UCSD-AML1 (cell line): ENCODE measurements around the gene NUFIP2.
A peak's percentile ranks its signal among the peaks of the same experiment; 100 is the strongest.
"Not testable (repeated sequence)": the region's sequence is repeated elsewhere in the genome, so short reads cannot be mapped to it uniquely, and the experiment has no call there.

Experiments
- DNase-seq: peaks from one replicate; lab custom pipeline; 2025; ENCODE audit not compliant: unreplicated experiment; lab: John Stamatoyannopoulos, UW

Gene NUFIP2

DNA sequence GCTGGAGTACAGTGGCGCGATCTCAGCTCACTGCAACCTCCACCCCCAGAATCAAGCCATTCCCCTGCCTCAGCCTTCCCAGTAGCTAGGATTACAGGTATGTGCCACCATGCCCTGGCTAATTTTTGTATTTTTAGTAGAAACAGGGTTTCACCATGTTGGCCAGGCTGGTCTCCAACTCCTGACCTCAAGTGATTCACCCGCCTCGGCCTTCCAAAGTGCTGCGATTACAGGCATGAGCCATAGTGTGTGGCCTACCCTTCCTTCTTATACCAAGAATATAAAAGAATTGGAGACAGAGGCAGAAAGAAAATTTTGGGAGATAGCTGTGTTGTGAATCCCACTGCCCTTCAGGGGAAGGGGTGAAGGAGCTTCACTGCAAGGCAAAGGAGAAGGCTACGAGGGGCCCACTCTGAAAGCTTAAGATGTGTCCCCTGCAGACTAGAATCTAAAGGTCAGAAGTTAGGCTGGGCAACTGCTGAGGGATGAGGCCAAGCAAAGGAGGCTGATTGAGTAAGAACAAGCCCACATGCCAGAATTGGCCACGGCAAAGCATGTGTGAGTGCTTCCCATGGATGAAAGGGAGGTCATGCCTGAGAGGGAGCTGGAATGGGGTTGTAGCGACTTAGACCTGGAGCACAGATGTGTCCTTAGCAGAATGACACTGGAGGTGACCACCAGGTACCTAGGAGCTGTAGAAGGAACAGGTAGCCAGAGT lies 55.7 kb downstream of the NUFIP2 start:
- DNase-seq = no peak

DNA sequence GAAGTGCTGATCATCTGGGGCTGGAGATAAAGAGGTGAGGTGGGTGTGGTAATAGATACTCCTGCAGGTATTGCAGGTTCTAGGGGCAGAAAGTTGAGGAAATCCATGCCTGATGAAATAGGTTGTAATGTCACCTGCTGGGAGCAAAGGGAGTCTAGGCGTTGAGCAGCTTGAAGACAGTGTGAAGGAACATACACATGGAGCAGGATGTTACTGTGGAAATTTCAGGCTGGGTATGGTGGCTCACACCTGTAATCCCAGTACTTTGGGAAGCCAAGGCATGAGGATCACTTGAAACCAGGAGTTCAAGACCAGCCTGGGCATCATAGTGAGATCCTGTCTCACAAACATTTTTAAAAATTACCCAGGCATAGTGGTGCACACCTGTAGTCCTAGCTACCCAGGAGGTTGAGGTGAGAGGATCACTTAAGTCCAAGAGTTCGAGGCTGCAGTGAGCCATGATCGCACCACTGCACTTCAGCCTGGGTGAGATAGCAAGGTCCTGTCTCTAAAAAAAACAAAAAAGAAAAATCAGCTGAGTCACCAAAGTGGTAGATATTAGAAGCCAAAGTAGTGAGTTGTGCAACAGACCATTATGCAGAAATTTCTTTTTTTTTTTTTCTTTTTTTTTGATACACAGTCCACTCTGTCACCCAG lies 56.3 kb downstream of the NUFIP2 start:
- no peak for DNase-seq

DNA sequence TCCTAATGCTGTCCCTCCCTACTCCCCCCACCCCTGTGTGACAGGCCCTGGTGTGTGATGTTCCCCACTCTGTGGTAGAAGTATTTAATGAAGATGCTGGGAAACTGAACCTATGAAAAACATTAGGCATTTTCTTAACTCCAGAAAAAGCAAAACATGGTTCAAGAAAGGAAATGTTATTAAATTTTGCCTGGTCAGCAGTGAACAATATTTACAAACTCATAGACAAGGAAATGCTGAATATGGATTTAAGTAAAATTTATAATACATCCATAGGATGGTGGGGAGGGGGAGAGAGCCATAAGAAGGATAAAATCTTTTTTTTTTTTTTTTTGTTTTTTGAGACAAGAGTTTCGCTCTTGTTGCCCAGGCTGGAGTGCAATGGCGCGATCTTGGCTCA lies 58.0 kb downstream of the NUFIP2 start:
- no peak for DNase-seq

DNA sequence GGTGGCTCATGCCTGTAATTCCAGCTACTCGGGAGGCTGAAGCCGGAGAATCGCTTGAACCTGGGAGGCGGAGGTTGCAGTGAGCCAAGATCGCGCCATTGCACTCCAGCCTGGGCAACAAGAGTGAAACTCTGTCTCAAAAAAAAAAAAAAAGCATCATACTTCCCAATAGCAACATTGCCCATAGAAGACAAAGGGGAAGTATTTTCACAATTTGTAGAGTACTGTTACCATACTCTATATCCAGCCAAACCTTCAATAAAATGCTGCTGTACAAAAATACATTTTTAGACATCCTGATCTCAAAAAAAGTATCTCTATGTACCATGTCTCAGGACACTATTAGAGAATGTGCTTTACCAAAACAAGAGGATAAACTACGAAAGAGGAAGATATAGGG lies 59.0 kb downstream of the NUFIP2 start:
- not testable (repeated sequence) for DNase-seq

DNA sequence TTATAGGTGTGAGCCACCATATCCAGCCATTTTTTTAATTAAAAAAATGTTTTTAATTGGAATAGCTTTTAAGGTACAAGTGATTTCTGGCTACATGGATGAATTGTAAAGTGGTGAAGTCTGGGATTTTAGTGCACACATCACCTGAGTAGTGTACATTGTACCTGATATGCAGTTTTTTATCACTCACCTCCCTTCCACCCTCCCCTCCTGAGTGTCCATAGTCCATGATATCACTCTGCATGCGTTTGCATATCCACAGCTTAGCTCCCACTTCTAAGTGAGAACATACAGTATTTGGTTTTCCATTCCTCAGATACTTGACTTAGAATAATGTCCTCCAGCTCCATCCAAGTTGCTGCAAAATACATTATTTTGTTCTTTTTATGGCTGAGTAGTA lies 60.6 kb downstream of the NUFIP2 start:
- no peak for DNase-seq

DNA sequence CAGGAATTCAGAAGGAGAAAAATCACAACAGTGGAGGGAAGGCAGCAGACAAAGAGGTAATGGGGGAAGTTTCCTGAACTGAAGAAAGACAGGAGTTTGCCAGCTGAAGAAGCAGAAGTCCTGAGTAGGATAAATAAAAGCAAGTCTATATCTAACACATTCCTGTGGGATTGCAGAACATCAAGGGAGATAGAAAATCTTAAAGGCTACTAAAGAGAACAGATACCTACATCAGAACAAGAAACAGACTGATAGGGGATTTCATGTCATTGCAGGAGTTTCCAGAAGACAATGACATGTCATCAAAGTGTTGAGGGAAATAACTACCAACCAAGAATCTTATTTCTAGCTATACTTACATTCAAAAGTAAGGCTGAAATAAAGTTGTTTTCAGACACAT lies 68.6 kb downstream of the NUFIP2 start:
- no peak for DNase-seq

DNA sequence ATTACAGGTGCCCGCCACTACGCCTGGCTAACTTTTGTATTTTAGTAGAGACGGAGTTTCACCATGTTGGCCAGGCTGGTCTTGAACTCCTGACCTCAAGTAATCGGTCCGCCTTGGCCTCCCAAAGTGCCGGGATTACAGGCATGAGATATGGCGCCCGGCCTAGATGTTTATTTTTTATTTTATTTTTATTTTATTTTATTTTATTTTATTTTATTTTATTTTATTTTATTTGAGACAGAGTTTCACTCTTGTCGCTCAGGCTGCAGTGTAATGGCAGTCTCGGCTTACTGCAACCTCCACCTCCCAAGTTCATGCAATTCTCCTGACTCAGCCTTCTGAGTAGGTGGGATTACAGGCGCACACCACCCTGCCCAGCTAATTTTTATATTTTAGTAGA lies 72.6 kb downstream of the NUFIP2 start:
- DNase-seq = not testable (repeated sequence)

DNA sequence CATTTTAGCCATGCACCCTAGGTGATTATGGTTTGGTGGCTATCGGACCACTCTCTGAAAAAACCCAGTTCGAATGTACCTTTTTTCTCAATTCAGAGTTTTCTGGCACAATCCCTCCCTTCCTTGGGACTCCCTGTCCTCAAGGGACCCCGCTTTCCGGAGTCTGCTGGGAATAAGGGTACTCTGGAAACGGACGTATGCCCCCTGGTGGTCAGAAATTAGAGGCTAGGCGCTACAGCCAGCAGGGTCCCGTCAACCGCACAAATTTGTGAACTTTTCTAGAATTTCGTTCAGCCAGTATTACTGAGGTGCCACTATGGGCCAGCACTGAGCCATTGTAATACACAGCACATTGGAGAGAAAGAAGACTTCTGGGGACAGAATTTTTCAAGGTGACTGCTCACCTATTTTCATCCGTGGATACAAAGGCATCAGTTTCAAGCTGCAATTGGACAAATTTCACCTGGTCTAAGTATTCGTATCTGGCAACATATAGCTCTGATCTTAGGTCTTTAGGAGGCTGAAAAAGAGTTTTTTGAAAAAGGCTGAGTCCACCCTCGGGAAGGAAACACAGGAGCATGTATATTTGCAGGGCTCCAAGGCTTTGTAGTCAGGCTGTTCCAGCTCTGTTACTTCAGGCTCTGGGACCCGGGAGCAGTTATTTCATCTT lies 74.4 kb downstream of the NUFIP2 start:
- peak; percentile 70 for DNase-seq

DNA sequence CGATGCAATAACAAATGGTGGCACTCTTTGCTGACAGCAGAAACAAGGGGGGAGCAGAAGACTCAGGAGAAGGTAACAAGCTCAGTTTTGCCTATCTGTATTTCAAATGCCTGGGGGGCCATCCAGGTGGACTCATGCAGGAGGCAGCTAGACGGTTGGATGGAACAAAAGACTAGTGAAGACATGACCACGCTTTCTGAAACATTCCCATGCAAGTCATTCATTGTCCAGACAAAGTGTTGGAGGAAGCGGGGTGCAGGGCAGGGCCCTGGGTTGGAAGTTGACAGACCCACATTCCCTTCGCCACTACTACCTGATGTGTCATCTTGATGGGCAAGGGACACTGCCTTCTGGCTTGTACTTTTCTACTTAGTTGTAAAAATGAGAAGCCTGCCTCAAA lies 77.1 kb downstream of the NUFIP2 start:
- DNase-seq = no peak

DNA sequence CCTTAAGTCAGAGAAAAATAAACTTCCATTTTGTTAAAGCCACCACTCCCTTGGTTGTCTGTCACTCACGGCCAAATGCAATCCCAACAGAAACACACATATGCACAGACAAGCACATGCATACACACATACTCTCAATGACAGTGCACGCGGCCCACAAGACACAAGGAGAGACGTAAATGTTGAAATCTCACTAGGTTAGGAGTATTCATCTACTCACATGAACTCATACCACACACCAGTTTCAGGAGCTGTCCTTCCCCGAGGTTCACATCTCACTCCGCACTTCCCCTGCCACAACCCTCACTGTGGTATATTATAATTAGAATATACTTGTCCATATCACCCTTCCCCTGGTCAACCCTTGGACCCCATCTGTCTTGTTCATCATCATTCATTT lies 77.8 kb downstream of the NUFIP2 start:
- DNase-seq = no peak

DNA sequence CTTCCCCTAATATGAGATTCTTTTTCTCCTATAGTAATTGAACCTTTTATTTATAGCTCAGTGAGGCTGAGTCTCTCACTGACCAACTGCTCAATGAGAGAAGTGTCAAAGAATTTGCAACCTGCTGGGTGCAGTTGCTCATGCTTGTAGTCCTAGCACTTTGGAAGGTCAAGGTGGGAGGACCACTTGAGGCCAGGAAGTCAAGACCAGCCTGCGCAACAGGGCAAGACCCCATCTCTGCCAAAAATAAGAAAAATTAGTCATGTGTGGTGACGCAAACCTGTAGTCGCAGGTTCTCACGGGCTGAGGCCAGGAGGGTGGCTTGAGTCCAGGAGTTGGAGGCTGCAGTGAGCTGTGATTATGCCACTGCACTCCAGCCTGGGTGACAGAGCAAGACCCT lies 78.2 kb downstream of the NUFIP2 start:
- DNase-seq = no peak

DNA sequence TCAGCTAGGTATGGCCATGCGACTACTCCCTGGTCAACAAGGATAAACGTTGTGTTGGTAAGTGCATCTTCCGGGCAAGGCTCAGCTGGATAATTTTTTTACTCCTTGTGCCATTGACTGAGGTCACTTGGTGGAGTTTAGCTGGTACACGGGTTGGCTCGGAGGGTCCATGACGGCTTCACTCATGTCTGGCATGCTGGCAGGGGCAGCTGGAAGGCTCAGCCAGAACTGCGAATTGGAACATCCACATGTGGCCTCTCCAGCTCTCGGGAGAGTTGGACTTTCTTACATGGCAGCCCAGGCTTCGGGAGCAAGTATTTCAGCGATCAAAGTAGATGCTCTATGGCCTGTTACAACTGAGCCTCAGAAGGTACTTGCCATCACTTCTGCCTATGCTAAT lies 78.8 kb downstream of the NUFIP2 start:
- DNase-seq = no peak

DNA sequence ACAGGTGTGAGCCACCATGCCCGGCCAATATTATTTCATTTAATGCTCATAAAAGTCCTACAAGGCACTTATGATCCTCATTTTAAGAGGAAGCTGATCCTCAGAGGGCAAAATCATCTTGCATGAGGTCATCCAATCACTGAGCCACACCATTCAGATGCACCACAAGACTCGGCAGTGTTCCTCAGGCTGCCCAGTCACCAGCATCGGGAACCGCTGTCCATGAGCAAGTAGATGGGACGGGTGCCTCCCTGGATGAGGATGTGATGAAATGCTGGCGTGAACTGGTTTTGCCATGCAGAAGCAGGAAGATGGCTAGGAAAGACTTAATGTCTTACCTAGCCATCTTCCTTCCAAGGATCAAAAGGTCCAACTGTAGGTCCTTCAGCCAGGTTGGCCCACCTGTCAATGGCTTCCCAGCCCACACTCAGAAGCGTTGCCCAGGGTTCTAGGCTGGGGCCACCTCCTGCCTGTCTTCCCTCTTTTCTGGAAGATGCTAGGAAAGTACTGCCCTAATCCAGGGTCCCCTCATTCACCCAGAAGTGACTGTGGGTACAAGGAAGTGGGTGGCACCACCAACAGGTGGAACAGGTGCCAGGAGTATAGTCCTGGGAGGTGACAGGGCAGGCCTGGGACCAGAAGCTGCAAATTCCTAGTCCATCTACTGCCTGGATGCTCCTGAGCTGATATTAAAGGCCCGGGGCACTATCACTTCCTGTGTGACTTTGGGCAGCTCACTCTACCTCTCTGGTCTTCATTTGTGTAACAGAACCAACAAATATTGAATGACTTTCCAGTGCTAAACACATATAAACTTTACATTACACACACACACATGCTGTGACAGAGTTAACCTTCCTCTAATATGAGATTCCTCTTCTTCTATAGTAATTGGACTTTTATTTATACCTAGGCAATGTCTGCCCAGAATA lies 79.5 kb downstream of the NUFIP2 start:
- DNase-seq = no peak

DNA sequence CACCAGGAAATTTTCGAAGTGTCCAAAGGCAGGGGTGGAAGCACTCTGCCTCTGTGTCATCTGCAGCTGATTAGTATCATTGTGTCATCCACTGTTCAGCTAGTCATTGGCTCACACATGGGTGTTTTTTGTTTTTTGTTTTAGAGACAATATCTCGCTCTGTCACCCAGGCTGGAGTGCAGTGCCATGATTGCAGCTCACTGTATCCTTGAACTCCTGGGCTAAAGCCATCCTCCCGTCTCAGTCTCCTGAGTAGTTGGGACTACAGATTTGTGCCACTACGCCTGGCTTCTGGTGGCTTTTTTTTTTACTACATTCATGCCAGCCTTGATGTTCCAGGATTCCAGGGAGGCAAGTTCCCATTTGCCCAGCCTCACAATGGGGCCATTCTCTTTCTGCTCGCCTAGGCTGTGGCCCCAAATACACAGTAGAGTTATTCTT lies 81.2 kb downstream of the NUFIP2 start:
- DNase-seq = no peak

DNA sequence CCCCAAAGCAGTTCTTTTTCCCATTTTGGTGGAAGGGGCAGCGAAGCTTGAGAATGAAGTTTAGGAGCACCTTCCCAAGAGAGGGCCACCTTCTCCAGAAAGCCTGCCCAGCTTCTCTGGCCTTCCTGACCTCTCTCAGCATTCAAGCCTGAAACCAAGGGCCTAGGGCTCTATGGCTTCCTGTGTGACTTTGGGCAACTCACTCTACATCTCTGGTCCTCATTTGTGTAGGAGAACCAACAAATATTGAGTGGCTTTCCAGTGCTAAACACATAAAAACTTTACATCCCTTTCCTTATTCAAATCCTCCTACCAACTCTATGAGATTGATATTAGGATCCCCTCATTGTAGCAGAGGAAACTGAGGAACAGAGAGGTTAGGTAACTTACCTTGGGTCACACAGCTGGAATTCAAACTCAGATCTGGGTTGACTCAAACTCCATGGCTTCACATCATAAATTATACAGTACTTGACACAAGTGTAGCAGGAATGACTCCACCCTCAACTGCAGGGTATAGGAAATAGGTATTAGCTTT lies 81.8 kb downstream of the NUFIP2 start:
- DNase-seq = no peak

DNA sequence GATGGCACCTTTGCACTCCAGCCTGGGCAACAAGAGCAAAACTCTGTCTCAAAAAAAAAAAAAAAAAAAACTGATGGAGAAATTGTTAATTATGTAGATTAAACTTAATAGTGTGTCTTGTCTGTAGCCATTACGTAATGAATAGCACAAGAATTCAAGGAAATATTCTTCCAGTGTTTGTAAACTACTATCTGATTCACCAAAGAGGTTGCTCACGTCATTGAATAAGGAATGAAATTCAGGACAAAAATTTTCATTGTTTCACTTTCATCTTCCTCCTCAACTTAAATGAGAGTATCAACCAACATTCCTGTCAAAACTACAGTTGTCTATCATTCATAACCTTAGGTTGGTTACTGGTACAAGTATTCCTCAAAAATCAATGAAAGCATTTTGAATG lies 83.1 kb downstream of the NUFIP2 start:
- DNase-seq = no peak

DNA sequence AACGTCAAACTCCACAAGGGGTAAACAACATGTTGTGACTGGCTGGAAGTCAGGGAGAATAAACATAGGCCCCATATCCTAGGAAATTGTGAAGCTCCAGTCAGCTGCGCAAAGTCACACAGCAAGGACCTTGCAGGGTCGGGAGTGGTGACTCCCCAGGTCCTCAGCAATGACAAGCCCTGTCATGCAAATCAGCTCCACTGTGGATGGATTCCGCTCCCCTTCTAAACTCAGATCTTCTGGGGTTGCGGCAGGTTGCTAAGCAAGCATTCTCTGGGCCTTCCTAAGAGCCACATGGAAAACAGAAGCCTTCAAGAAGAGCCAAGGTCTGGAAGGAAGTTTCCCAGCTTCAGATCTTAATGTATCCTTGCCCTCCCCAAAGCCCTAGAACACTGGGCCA lies 84.9 kb downstream of the NUFIP2 start:
- no peak for DNase-seq

DNA sequence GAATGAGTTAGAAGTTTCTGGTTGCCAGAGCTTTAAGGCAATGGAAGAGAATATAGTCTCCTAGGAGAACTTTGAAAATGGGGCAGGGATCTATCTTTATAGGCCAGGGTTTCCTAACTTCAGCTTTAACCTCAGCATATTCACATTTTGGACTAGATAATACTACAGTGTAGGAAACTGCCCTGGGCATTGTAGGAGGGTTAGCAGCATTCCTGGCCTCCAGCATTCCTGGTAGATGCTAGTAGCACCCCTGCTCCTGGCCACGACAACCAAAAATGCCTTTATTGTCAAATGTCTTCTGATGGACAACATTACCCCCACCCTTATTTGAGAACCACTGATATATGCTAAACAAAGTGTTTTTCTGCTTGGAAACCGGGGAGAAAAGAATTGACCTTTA lies 86.0 kb downstream of the NUFIP2 start:
- DNase-seq = no peak
